Cardiac muscle cell (in vitro differentiated cells and primary cell): ENCODE measurements around the gene SLC43A1. TPM values are rescaled to one million over a fixed set of nuclear protein-coding genes. Genes with fewer than 3 reads are reported as not detected.

Experiments used
- DNase-seq, 2 donors: peaks; one replicate each; pipeline versions ENCODE4 v3.0.0 to v3.0.0-alpha.2; 2010 to 2017; ENCODE audit warnings: low read depth in 1 of 2, low spot score in 1 of 2
- H3K27ac ChIP-seq: fragments of 200-600 bp; sonication (generic); 2 replicates; pipeline ENCODE4 v1.5.1; 2016
- H3K27me3 ChIP-seq: fragments of 200-600 bp; sonication (generic); 2 replicates; pipeline ENCODE4 v1.6.0; 2016; ENCODE audit warnings: control low read depth
- H3K36me3 ChIP-seq: fragments of 200-600 bp; sonication (generic); 2 replicates; pipeline ENCODE4 v1.5.1; 2016; ENCODE audit warnings: control low read depth
- H3K4me1 ChIP-seq: fragments of 200-600 bp; sonication (generic); 2 replicates; pipeline ENCODE4 v1.8.1; 2017; ENCODE audit warnings: low read depth, mild to moderate bottlenecking, mixed run types
- H3K4me3 ChIP-seq: fragments of 200-600 bp; sonication (generic); 2 replicates; pipeline ENCODE4 v1.5.1; 2016; ENCODE audit warnings: mild to moderate bottlenecking
- H3K9me3 ChIP-seq: fragments of 200-600 bp; sonication (generic); 2 replicates; pipeline ENCODE4 v1.5.1; 2017; ENCODE audit warnings: low read depth, mild to moderate bottlenecking, control low read depth
- polyA plus RNA-seq: library from polyadenylated mRNA; unstranded; fragments of >200 nt; fragmentation: Nextera tagmentation; extraction: Ambion mirVana; gene quantifications from 2 replicates; pipeline ENCODE4 v1.2.1, GENCODE V29; 2016
- total RNA-seq: library from RNA; depleted of rRNA; stranded (reverse); fragments of >200 nt; gene quantifications from 2 replicates; pipeline ENCODE4 v1.2.3, GENCODE V29; 2016
- TF ChIP-seq, protein P1 (sequence below): IDR thresholded peaks from 2 replicates; pipeline ENCODE4 v1.5.1; 2012; ENCODE audit warnings: low read depth, mild to moderate bottlenecking, low read length

Gene SLC43A1
- total and polyA plus RNA-seq, 2 experiments from 2014 or later = 11.2 to 24.6 TPM

GRCh38 chr11:57464539-57465181 lies 50.8 kb downstream of the SLC43A1 start:
- DNase-seq = no peak
- no peak overlapping the region for H3K27ac ChIP-seq
- peaks cover 33% of the 10 kb centered on the region for H3K27me3 ChIP-seq
- no peak overlapping the region for H3K4me3 ChIP-seq
- TF ChIP-seq, protein P1, sequence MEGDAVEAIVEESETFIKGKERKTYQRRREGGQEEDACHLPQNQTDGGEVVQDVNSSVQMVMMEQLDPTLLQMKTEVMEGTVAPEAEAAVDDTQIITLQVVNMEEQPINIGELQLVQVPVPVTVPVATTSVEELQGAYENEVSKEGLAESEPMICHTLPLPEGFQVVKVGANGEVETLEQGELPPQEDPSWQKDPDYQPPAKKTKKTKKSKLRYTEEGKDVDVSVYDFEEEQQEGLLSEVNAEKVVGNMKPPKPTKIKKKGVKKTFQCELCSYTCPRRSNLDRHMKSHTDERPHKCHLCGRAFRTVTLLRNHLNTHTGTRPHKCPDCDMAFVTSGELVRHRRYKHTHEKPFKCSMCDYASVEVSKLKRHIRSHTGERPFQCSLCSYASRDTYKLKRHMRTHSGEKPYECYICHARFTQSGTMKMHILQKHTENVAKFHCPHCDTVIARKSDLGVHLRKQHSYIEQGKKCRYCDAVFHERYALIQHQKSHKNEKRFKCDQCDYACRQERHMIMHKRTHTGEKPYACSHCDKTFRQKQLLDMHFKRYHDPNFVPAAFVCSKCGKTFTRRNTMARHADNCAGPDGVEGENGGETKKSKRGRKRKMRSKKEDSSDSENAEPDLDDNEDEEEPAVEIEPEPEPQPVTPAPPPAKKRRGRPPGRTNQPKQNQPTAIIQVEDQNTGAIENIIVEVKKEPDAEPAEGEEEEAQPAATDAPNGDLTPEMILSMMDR = no peak
- no peaks in the 10 kb centered on the region for H3K36me3 ChIP-seq
- no peaks in the 10 kb centered on the region for H3K4me1 ChIP-seq
- H3K9me3 ChIP-seq = no peaks in the 10 kb centered on the region

DNA sequence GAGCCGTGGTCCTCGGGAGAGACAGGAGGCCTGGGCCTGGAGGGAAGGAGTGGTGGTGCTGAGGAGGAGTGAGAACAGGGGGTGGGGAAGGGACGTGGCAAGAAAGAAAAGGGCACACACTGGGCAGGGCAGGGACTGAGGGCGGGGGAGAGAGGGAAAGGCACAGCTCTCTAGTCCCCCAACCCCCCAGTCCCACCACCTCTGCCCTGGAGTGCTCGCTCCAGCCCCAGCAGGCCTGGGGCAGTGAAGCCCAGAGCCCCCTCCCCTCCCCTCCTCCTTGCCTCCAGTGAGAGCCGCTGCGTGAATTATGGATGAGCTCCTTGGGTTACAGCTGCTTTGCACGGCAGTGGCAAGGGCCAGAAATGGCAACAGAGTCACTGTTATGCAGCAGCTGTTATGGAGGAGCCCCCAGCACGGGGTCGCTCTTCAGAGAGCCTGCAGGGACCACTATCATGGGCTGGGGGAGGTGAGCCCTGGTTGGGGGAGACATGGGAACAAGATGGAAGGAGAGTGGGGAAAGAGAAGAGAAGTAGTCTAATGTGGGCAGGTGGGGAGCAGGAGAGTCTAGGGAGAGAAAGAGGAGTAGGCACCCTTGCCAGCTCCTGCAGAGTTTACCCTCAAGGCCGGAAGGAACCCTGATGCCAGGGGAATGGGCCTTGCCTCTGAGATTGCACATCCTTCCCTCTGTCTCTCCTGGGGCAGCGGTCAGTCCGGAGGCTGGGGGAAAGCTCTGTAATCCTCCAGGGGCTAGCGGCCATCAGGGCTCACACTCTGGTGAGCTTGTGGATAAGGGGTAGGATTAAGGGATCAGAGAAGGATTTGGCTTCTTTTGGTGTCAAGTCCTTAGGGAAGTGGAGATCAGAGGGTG lies 51.6 kb downstream of the SLC43A1 start:
- TF ChIP-seq, protein P1 = no peak
- no peak for DNase-seq
- H3K4me1 ChIP-seq = no peaks in the 10 kb centered on the region
- no peak overlapping the region for H3K4me3 ChIP-seq
- H3K9me3 ChIP-seq = no peaks in the 10 kb centered on the region
- H3K36me3 ChIP-seq = no peaks in the 10 kb centered on the region
- peaks cover 40% of the 10 kb centered on the region for H3K27me3 ChIP-seq
- H3K27ac ChIP-seq = no peak overlapping the region

DNA sequence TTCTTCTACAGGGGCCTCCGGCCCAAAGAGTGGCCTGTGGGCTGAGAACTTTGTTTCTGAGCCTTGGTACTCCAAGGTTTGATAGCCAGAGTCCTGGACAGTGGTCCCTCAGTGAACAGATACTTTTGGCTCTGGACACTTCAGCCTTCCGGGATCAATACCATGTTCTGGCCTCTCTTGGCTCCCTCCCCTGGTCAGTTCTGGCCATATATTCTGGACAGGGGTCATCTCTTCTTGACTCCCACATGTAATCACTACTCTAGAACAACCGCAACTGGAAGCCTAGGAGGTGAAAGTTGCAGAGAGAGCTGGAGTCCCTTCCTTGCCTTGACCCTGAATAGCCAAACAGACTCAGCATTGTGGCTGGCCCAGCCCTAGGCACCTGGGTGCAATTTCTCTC lies 52.9 kb downstream of the SLC43A1 start:
- H3K9me3 ChIP-seq = no peaks in the 10 kb centered on the region
- H3K36me3 ChIP-seq = no peaks in the 10 kb centered on the region
- H3K27ac ChIP-seq = no peak overlapping the region
- no peak for DNase-seq
- H3K4me1 ChIP-seq = no peaks in the 10 kb centered on the region
- H3K4me3 ChIP-seq = no peak overlapping the region
- H3K27me3 ChIP-seq = peaks cover 53% of the 10 kb centered on the region
- TF ChIP-seq, protein P1 = no peak

DNA sequence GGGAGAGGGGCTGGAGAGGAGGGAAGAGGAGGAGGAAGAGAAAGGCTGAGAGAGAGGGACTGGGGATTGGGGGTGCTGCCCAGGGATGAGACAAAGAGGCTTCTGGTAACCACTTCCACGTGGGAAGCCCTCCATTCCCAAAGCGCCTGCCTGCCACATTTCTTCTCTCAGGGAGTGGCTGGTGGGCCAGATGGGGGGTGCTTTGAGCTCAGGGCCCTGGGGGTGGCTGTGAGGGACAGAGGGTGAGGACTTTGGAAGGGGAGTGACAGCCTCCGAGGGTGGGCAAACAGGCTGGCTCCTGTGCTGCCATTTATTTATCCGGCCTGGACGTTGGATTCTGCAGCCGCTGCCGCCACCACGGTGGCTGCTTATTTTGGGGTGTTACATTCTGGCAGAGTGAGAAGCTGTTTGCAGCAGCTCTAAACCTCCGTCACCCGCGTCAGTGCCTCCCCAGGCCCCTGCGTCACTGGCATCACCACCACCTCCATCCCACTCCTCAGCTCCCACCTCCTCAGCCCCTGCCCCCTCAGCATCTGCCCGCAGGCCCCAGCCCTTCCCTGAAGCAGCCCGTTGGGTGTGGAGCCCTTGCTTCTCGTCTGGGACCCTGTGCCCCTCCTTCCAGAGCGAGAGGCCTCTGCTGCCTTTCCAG lies 53.5 kb downstream of the SLC43A1 start:
- no peak overlapping the region for H3K27ac ChIP-seq
- no peaks in the 10 kb centered on the region for H3K9me3 ChIP-seq
- TF ChIP-seq, protein P1 = no peak
- peaks cover 59% of the 10 kb centered on the region for H3K27me3 ChIP-seq
- no peak overlapping the region for H3K4me3 ChIP-seq
- no peaks in the 10 kb centered on the region for H3K4me1 ChIP-seq
- DNase-seq = no peak
- H3K36me3 ChIP-seq = no peaks in the 10 kb centered on the region

- no peaks in the 10 kb centered on the region for H3K36me3 ChIP-seq
- DNase-seq = no peak
- H3K4me1 ChIP-seq = no peaks in the 10 kb centered on the region
- H3K27me3 ChIP-seq = peaks cover 65% of the 10 kb centered on the region
- peak overlapping the region; percentile 38 for H3K4me3 ChIP-seq
- no peak overlapping the region for H3K27ac ChIP-seq
- no peaks in the 10 kb centered on the region for H3K9me3 ChIP-seq
- TF ChIP-seq, protein P1 = no peak
Measured at GRCh38 chr11:57460758-57461749, 54.4 kb downstream of the SLC43A1 start.
